IMR-90 (cell line): ENCODE data around the gene NDUFV2.

Experiments
- POLR2A ChIP-seq: IDR thresholded peaks from 2 replicates; pipeline ENCODE4 v1.6.1; 2012; ENCODE audit warnings: mild to moderate bottlenecking, low read depth, low read length
- TF ChIP-seq, protein P1 (sequence below): conservative IDR thresholded peaks from 2 replicates; pipeline ENCODE4 v1.5.1; 2012; ENCODE audit warnings: mild to moderate bottlenecking, low read depth, low read length, improper control_type of control experiment

DNA sequence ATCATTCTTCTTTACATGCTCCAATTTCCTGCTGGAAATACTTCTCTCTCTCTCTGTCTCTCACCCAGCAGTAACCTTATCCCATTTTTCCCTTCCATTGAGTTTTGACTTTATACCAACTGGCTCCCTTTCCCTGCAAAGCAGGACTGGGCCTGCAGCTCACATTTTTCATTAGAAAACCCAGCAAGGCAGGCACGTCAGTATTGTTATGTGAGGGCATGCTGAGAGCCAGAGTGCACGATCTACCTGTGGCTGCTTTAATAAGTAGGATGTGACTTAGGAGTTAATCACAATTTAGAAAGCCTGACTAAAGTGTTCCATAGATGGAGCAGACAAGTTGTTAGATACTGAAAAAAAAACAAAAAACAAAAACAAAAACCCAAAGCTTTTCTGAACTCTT is 5.2 kb upstream of the NDUFV2 start:
- TF ChIP-seq, protein P1, sequence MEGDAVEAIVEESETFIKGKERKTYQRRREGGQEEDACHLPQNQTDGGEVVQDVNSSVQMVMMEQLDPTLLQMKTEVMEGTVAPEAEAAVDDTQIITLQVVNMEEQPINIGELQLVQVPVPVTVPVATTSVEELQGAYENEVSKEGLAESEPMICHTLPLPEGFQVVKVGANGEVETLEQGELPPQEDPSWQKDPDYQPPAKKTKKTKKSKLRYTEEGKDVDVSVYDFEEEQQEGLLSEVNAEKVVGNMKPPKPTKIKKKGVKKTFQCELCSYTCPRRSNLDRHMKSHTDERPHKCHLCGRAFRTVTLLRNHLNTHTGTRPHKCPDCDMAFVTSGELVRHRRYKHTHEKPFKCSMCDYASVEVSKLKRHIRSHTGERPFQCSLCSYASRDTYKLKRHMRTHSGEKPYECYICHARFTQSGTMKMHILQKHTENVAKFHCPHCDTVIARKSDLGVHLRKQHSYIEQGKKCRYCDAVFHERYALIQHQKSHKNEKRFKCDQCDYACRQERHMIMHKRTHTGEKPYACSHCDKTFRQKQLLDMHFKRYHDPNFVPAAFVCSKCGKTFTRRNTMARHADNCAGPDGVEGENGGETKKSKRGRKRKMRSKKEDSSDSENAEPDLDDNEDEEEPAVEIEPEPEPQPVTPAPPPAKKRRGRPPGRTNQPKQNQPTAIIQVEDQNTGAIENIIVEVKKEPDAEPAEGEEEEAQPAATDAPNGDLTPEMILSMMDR, result no peak
- TF ChIP-seq POLR2A, result no peak
